Stimulated activated CD8-positive, alpha-beta memory T cell treated with anti-CD3 and anti-CD28 coated beads, Interleukin-7, amount 100 ng/mL, for 48 hours (primary cell): ENCODE data around the gene RASGRP4.

Experiments used
- DNase-seq, 2 donors: peaks; one replicate each; pipeline ENCODE4 v3.0.0-alpha.2; 2020; ENCODE audit warnings: low read depth in 1 of 2; ENCODE audit errors: extremely low read depth in 1 of 2

RASGRP4 gene

DNA sequence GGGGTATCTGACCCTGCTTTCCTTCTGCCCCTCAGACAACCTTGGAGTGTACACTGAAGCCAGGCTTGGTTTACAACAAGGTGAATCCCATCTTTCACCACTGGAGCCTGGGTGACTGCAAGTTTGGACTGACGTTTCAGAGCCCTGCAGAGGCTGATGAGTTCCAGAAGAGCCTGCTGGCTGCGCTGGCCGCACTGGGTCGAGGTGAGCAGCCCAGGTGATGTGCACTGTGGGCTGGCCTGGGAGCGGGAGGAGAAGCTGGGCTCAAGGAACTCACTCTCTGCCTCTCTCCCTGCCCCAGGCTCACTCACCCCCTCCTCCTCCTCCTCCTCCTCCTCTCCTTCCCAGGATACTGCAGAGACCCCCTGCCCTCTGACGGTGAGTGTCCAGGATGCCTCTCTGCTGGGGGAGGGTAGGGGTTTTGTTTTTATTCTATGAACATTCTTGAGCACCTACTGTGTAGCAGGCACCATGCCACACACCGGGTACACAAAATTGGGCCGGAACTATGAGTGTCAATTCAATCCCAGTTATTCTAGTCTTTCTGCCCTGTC lies 34.0 kb downstream of the RASGRP4 start:
- no peak for DNase-seq

DNA sequence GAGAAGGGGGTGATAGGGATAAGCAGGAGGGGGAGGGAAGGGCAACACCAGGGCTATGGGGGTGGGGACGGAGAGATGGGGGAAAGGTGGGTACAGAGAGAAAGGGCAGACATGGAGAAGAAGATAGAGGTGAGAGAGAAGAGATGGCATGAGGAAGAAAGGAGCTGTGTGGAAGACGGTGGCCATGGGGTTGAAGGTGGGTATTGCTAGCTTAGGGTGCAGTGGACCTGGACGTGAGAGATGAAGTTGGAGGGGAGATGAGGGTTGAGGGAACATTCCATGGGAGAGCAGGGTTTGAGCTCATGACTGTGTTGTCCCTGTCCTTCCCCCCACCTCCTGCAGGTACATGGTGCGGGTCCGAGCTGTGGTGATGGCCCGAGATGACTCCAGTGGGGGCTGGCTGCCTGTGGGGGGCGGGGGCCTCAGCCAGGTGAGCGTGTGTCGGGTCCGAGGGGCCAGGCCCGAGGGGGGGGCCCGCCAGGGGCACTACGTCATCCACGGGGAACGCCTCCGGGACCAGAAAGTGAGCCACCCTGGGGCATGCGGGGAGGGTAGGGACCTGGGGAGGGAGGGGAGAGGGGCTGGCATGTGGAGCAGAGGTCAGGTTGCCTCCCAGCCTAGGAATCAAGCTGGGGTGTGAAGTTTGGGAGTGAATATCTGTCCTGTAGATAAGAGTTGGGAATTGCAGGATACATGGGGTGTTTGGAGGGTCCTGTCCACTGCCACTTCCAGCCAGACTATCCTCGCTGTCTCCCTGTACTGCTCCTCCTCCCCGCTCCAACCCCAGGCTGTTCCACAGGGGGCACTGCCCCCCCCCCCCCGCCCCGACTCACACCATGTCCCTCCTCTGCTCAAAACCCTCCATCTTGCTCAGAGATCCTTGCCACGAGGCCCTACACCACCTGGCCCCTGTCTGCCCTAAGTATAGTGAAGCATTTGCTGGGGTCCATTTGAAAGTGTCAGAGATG lies 35.8 kb downstream of the RASGRP4 start:
- DNase-seq: no peak

DNA sequence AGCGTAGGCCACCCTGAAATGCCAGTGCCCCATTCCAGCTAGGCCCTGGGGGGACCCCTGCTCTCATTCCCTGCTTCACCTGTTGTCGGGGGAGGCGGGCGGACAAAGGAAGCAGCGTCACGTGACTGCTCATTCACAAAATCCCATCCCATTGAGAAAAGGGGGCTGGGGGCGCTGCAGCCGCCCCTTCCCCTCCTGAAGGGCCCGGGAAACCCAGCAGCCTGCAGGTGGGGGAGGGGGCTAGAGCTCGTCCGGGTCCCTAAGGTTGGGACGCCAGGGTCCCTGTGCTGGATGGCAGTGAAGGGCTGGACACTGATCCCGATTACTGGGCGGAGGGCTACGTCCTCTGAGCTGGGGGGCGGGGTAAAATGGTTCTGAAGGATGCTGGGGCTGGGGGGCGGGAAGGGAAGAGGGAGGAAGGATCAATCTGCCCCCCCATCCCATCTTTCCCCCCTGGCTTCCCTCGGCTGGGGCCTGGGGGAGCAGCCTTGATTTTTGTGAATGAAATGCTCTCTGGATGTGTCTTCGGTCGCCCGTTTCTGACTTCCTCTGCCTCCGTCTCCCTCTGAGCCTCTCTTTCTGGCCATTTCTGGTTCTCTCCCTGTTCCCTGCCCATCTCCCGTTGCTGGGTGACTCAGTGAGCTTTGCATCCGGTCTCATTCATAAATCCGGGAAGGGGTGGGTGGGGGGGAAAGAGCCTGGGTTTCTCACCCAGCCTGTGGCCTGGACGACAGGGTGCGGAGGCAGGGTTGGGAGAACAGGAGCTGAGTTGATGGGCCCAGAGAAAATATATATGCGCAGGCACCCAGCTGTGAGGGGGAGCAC lies 36.7 kb downstream of the RASGRP4 start:
- DNase-seq: no peak

DNA sequence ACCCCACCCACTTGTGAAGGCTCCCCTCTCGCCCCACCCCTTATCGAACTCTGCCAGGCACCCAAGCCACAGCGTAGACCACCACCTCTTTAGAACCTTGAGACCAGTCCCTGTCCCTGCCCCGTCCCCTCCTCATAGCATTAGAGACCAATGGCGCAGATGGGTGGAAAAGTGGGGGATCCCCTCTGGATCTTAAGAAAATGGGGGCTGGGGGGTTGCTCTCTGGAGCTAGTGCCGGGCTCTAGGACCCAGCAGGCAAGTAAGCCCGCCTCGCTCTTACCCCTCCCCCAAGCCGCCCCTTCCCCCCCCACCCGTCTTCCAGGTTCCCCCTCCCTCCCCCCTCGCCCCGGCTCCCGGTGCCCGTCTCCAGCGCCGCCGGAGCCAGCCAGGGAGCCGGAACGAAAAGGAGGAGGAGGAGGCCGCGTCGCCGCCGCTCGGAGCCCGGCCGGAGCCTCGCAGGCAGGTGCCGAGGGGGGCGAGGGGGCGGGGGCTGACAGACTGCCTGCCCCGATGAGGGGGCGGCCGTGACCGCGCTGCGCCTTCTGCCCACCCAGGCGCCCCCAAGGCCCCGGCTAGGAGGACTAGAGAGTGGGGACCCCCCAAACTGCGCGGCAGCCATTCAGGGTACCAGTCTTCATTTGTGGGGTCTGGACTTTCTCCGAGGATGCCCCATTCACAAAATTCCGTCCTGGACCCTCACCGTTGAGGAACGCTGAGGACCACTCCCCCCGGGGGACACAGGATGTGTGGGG lies 37.5 kb downstream of the RASGRP4 start, which contains the start of gene SPRED3:
Gene SPRED3, plus strand, starts transcription at position 349 of the 752 bp plus-strand sequence. CDS start 1,606 bp downstream, outside the sequence.
- DNase-seq: no peak

DNA sequence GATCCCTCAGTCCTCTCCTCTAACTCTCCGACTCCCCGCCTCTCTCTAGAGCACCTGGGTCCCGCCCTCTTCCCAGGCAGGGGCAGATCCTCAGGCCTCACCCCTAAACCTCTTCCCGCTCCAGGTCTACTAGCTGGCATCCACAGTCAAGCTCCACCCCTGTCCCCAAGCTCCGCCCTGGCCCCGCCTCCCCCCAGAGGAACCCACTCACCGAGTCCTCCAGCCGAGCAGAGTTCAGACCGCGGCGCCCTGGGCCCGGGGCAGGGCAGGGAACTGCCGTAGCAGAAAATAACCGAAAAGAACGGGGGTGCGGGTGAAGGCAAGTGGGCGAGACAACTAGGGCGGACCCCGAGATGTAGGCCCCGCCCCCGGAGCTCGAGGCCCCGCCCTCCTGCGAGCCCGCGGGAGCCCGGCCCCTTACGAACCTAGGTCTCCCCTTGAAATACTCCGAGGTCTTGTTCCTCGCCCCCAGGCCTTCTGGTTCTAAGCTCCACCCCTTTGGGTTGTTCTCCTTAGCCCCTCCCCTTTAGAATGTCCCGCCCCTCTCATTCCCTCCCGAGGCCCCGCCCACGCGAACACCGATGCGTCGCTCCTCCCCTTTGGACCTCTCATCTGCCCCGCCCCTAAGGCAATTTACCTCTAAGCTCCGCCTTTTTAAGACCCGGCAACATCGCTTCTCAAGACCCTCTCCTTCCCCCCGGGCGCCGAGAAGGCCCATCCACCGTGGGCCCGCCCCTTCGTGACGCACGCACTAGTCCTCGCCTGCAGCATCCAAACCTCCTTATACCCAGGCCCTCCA lies 38.3 kb downstream of the RASGRP4 start, which contains the start of gene GGN:
Gene GGN, minus strand, starts transcription at position 485 of the 799 bp plus-strand sequence. CDS start 773 bp downstream, outside the sequence.
- DNase-seq: peak; percentile 46 to 83

DNA sequence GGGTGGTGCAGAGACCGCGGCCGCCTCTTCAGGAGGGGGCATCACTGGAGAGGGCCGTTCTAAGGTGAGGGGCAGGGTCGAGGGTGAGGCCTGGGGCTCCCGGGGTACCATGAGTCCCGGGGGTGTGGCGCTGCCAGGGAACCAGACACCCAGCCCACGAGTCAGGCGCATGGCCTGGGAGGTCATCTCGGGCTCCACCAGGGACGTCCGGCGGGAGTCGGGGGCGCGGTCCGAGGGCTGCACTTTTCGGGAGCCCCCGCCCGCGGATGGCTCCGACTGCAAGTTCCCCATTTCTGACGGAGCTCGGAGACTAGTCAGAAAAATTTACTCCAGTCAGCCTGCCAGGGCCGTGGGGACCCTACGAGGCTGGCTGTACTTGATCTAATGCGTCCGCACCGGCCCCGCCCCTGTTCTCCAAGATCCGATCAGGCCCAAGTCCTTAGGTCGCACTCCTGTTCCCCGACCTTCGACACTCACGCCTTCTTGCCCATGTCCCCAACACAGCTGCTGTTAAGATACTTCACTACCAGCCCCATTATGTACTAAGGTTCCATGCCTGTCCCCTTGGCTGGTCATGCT lies 39.0 kb downstream of the RASGRP4 start:
- no peak for DNase-seq

DNA sequence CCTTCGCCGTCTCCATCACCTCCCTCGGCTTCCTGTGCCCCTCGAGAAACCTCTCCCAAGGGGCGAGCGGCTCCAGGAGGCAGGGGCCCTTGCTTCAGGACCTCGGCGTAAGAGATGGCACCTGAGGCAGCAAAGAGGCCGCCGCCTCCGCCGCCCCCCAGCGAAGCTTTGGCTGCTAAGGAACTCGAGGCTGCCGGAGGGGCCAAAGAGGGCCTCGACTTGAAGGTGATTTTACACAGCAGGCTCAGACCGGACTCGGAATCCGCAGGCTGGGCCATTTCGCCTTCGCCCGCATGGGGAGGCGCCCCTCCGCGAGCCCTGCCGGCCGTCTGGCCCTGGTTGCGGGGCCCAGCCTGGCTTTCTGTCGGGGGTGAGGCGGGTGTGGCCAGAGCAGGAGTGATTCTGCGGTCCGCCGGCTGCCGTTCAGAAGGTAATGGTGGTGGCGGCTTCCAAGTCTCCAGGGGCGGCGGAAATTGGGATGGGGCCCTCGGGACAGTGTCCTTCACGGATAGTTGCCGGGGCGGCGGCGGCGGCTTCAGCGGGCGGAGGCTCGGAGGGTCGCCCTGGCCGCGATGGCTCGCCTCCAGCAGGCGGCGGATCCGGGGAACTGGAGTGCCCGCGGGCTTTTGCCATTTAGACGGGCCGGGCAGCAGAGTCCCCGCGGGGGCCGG lies 39.6 kb downstream of the RASGRP4 start:
- no peak for DNase-seq

DNA sequence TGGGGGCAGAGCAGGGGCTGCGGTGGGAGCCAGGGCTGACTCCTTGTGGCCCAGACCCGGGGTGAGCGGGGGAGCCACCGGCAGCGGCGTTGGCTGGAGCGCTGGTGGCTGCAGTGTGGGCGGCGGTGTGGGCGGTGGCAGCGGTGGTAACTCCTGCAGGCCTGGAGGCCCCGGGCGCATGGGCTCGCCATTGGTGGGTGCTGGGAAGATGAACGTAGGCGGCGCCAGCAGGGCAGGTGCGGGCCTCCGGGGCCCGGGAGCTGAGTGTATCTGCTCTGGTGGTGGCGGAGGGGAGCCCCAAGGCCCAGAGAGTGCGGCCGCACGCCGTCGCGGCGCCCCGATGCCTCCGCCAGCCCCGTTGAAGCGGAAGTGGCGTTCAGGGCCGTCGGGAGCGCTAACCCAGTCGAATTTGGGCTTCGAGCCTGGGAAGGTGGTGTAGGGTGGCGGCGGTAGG lies 40.2 kb downstream of the RASGRP4 start:
- no peak for DNase-seq

DNA sequence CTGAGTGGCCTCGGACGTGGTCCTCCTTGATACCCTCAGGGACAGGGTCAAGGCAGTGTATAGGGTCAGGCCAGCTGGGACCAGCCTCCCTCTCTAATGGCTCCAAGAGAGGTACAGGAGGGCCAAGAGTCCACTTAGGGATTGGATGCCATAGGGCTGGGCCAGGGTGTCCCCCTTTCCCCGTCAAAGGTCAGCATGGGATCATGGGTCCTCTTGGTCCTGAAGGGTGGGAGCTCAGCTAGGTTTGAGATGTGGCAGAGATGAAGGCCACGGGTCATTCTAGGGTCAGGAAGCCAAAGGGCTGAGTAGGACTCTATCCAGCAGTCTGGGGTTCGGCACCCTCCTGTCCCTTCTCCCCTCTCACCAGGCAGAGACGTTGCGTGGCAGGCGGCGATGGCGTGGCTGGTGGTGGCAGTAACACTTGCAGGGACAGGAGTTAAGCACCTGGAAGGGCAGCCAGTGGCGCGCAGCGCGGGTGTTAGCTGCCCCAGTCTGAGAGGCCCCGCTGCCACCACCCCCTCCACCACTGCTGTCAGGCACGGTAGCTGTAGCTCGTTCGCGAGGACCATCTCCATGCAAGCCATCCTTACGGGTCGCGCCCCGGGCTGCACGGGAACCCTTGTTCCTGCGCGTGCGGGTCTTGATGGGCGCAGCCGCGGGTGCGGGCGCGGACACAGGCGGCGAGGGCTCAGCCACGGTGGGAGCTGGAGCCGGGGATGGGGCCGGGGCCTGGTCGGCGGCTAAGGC lies 40.8 kb downstream of the RASGRP4 start:
- DNase-seq: no peak

DNA sequence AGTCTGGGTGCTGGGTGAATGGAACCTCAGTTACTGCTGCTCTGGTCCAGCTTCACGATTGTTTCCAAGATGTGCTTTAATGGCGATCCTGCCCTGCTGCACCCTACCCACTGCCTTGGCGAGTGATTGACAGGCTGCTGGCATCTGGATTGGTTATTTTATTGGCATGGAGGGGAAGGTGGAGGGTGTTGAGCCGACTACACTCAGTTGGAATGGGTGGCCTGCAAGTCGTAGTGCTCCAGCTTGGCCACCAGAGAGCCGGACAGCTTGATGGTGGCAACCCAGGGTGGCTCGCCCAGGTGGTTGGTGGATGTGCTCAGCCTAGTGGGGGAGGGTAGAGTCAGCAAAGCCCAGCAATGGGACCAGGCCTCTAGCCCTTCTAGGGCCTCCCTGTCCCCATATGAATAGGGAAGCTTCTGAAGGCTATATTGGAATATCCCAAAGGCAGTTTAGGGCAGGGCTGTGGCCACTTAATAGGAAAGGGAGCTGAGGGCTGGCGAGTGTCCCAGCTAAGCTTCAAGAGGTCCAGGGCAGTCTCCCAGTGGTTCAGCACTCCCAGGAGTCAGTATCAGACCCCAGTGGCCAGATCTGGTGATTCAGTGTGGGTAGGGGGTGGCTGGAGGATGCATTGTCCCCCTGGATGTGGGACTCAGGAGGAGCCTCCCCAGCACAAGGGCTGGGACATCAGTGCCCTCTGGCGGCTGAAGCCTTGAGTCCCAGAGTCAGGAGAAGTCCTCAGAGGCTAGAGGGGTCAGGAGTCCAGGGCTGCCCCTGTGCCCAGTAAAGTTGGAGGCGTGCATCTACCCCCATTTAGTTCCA lies 41.6 kb downstream of the RASGRP4 start:
- DNase-seq: no peak

DNA sequence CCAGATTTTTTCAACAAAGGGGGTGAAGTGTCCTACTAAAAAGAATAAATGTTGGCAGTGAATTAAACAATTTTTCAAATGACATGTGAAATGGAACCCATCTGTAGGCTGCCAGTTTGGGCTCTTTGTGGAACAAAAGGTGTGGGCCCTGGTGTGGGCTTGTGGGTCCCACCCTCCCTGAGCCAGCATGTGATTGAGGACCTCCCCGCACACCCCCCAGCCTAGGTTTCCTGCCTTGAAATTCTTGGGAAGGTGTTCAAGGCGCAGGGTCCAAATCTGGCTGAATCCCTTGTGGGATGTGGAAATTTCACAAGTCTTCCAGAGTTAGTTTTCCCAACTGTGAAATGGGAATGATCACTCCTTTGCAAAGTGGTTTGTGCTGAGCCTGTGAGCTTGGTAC lies 42.3 kb downstream of the RASGRP4 start:
- no peak for DNase-seq

DNA sequence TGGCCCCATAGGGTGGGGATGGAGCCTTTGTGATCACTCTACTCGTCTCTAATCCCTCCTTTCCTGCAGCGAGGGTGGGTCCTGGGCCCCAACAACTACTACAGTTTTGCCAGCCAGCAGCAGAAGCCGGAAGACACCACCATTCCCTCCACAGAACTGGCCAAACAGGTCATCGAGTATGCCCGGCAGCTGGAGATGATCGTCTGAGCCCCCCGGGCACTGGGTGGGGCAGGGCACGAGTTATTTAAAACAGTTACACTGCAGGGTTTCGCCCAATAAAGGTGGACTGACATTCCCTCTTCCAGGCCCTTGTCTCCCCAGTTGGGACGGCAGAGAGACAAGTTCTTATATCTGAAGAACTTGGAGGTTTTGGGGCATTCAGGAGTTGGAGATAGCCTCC lies 42.8 kb downstream of the RASGRP4 start:
- no peak for DNase-seq

DNA sequence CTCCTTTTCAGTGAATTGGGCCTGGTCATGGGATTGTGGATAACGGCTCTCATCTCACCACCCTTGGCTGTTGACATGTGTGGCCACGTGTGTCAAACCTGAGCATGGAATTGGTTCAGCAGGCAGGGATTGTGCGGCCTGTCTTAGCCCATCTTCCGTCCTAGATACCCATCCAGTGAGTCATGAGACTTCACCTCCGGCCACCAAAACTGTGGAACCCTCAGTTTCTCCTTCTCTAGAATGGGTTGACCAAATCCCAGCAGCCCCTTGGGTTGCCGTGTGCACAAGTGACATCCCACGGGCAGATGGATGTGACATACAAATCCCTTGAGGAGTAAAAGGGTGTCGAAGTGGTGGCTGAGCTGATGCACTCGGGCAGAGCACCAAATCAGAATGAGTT lies 44.9 kb downstream of the RASGRP4 start:
- DNase-seq: no peak

DNA sequence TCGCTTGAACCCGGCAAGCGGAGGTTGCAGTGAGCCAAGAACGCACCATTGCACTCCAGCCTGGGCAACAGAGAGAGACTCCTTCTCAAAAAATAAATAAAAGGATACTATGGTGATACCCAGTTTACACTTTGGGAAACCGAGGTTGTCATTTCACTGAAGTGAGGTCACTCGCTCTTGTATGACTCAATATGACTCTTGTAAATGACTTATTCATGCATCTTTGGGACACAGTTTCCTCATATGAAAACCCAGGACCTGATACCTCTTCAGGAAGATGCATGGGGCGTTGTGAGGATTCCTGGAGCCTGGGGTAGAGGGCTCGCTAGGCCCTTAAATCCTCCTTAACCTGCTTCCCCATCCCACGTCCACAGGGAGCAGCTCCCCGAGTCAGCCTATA lies 47.2 kb downstream of the RASGRP4 start:
- no peak for DNase-seq

DNA sequence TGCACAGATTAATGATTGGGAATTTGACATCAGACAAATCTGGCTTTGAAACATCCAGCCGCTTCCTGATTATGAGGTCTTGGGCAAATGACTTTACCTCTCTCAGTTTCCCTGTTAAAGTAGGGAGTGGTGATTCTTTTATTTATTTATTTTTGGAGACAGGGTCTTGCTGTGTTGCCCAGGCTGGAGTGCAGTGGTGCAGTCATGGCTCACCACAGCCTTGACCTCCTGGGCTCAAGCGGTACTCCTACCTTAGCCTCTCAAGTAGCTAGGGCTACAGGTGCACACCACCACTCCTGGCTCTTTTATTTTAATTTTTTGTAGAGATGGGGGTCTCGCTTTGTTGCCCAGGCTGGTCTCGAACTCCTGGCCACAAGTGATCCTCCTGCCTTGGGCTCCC lies 49.0 kb downstream of the RASGRP4 start:
- no peak for DNase-seq

DNA sequence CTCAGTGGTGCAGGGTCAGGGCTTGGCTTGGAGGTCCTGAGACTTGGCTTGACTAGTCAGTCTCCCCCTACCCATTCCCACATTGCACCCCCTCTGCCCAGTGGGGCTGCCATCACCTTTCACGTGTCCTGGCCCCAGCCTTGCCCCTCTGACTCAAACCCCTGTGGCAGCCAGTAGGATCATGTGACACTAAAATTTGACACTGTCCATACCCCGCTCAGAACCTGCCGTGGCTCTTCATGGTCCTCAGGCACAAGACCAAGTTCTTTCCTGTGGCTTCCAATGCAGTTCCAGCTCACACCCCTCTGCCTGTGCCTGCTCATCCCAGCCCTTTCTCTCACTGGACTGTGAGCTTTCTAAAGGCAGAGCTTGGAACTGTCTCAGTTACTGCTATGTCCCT lies 49.4 kb downstream of the RASGRP4 start:
- no peak for DNase-seq

DNA sequence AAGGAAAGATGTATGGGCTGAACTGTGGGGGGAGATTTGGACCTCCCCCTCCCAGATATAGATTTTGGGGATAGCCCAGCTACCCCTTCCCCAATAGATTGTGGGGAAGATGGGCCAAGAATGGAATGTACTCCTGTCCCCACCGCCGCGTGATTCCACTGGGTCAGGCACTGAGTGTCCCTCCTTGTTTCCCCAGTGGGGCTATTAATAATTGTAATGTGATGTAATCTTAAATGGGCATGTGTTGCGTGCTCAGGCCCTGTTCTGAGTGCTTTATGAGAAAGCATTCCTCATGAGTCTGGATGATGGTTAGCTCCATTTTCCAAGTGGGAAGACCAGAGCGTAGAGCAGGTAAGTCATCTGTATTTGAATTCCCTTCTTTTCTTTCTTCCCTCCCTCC lies 50.3 kb downstream of the RASGRP4 start:
- DNase-seq: no peak
